Spinal cord (tissue), 10 donors: Measurements from ENCODE around the gene RAD18. TPM values are rescaled to one million over a fixed set of nuclear protein-coding genes. Genes with fewer than 3 reads are reported as not detected.

Experiments used
- DNase-seq, 6 donors: peaks; one replicate each; pipeline versions ENCODE4 v3.0.0 to v3.0.0-alpha.2; 2013 to 2015; ENCODE audit warnings: low spot score in 6 of 6, low read depth in 4 of 6
- H3K27ac ChIP-seq: one replicate; pipeline ENCODE4 v1.5.1; 2013; ENCODE audit warnings: low read depth, low read length, control low read depth
- H3K27me3 ChIP-seq: one replicate; pipeline ENCODE4 v1.6.1; 2013; ENCODE audit warnings: low read length; ENCODE audit not compliant: control insufficient read depth, insufficient read depth
- H3K36me3 ChIP-seq: one replicate; pipeline ENCODE4 v1.6.1; 2013; ENCODE audit warnings: low read length; ENCODE audit not compliant: control insufficient read depth, insufficient read depth
- H3K4me1 ChIP-seq: one replicate; pipeline ENCODE4 v1.6.1; 2013; ENCODE audit warnings: low read length; ENCODE audit not compliant: control insufficient read depth, insufficient read depth
- H3K4me3 ChIP-seq: one replicate; pipeline ENCODE4 v1.5.1; 2013; ENCODE audit warnings: low read depth, low read length, control low read depth
- H3K9me3 ChIP-seq: one replicate; pipeline ENCODE4 v1.6.1; 2013; ENCODE audit warnings: low read length; ENCODE audit not compliant: control insufficient read depth, insufficient read depth
- WGBS: methylation state at CpG from one replicate; pipeline ENCODE4 v1.1.5; 2013; ENCODE audit warnings: missing lambda C conversion rate; ENCODE audit not compliant: insufficient coverage; 5-methylcytosine and 5-hydroxymethylcytosine counted together
- polyA plus RNA-seq, 2 donors: library from polyadenylated mRNA; unstranded; fragments of 120-200 nt; gene quantifications; one replicate each; pipeline ENCODE4 v1.2.1, GENCODE V29; 2013; ENCODE audit not compliant: insufficient read length in 2 of 2
- total RNA-seq, 2 donors: library from RNA; depleted of rRNA in 1 of 2; stranded (reverse); fragments of 120-200 nt in 1 of 2; fragments of >200 nt in 1 of 2; gene quantifications; one replicate each; pipeline versions ENCODE4 v1.2.3 to v1.2.4, GENCODE V29; 2013 to 2014
- donor health status: healthy.

RAD18 gene
- total and polyA plus RNA-seq, 4 donors: 5.2 to 19.1 (median 8.8) TPM

DNA sequence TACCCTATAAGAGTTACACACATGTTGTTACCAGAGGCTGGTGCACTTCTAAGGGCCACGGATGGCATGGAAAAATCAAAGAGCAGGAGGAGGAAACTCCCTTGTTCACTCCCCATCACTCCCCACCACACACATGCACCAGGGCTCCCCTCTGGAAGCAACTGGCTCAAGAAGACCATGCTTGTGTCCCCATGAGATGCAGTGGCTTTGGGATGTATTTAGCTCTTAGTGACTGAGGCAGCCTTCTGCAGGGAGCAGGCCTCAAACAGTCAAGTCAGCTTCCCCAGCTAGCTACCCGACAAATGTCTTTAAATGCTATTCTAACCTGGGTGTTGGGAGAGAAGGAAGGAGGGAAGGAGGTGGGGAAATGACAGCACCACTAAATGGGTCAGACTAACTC is 32.9 kb upstream of the RAD18 start:
- Histone ChIP-seq H3K4me3 (no peak overlapping the region), H3K27ac (no peak overlapping the region), H3K4me1 (peaks cover 5% of the 10 kb centered on the region), H3K27me3 (no peaks in the 10 kb centered on the region), H3K36me3 (peaks cover 54% of the 10 kb centered on the region), H3K9me3 (no peaks in the 10 kb centered on the region)
- no CpG with 5 or more reads among the region's 2 CpGs for WGBS
- DNase-seq: no peak

- peaks cover 15% of the 10 kb centered on the region for H3K4me1 ChIP-seq
- no peak for DNase-seq
- H3K4me3 ChIP-seq: no peak overlapping the region
- H3K9me3 ChIP-seq: no peaks in the 10 kb centered on the region
- H3K36me3 ChIP-seq: peaks cover 59% of the 10 kb centered on the region
- 95% methylated on average over 13 of the region's 15 CpGs for WGBS
- H3K27ac ChIP-seq: no peak overlapping the region
- H3K27me3 ChIP-seq: no peaks in the 10 kb centered on the region
Measured at GRCh38 chr3:8994226-8994625, 31.0 kb upstream of the RAD18 start.

GRCh38 chr3:8993331-8993730 is 30.1 kb upstream of the RAD18 start:
- H3K4me3 ChIP-seq: no peak overlapping the region
- DNase-seq: no peak
- peaks cover 24% of the 10 kb centered on the region for H3K4me1 ChIP-seq
- WGBS: 100% methylated on average over 3 of the region's 5 CpGs
- no peaks in the 10 kb centered on the region for H3K27me3 ChIP-seq
- H3K27ac ChIP-seq: no peak overlapping the region
- H3K9me3 ChIP-seq: no peaks in the 10 kb centered on the region
- peaks cover 56% of the 10 kb centered on the region for H3K36me3 ChIP-seq

- Histone ChIP-seq H3K27ac (no peak overlapping the region), H3K36me3 (peaks cover 54% of the 10 kb centered on the region), H3K9me3 (no peaks in the 10 kb centered on the region), H3K4me3 (no peak overlapping the region), H3K4me1 (peaks cover 29% of the 10 kb centered on the region), H3K27me3 (no peaks in the 10 kb centered on the region)
- WGBS: 74% methylated on average over 9 of the region's 11 CpGs
- DNase-seq: no peak
Measured at GRCh38 chr3:8992854-8993253, 29.6 kb upstream of the RAD18 start.

DNA sequence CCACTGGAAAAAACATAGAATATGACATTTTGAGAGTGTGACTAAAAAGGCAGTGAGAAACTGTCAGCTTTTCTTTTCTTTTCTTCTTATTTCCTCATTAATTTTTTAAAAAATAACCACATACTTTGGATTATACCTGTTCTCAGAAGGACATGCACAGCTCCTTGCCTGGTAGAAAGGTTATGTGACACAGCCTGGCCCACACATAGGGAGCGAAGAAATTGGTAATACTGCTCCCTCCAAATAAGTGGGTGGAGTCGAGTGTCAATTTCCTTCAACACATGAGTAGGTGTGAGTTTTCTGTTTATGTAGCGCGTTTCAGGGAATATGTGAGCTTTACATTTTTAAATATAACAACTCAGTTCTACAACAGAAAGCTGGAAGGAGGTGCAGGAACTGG is 28.9 kb upstream of the RAD18 start:
- no CpG with 5 or more reads among the region's 4 CpGs for WGBS
- H3K36me3 ChIP-seq: peaks cover 58% of the 10 kb centered on the region
- peaks cover 33% of the 10 kb centered on the region for H3K4me1 ChIP-seq
- H3K27ac ChIP-seq: no peak overlapping the region
- DNase-seq: no peak
- no peaks in the 10 kb centered on the region for H3K9me3 ChIP-seq
- no peak overlapping the region for H3K4me3 ChIP-seq
- no peaks in the 10 kb centered on the region for H3K27me3 ChIP-seq

- peaks cover 59% of the 10 kb centered on the region for H3K36me3 ChIP-seq
- DNase-seq: peak in 3 of 6 donors; percentile 17 to 80 (median 61)
- H3K9me3 ChIP-seq: no peaks in the 10 kb centered on the region
- H3K4me1 ChIP-seq: peaks cover 29% of the 10 kb centered on the region
- H3K27me3 ChIP-seq: no peaks in the 10 kb centered on the region
- H3K27ac ChIP-seq: no peak overlapping the region
- 93% methylated on average over 34 of the region's 36 CpGs for WGBS
- no peak overlapping the region for H3K4me3 ChIP-seq
Measured at GRCh38 chr3:8990266-8991215, 27.3 kb upstream of the RAD18 start.

DNA sequence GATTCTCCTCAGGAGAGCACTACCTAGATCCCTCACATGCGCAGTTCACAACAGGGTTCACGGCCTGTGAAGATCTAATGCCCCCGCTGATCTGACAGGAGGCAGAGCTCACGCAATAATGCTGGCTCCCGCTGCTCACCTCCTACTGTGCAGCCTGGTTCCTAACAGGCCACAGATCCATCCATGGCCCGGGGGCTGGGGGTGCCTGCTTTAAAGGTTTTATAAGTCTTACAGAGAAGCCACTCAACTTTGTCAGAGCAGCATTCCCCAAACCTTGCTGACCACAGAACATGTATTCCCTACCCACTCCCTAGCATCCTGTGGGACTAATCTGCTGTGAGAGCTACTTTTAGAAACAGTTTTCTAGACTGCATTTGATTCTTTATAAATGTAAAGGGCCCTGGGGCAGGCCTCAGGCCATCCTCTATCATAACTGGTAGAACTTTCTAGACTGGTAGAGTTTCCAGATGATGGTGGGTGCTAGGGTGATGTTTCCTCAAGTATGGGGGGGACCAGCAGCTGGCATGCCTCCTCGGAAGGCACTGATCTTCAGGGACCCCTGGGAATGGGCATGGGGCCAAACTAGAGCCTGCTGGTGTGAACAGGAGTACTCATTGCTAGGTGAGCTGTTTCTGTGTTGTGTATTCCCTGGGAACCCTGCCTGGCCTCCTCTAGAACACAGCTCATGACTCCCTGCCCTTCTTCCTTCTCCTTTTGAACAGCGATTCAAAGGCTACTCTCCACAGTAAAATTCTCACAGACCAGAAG is 25.7 kb upstream of the RAD18 start:
- H3K4me3 ChIP-seq: no peak overlapping the region
- H3K27me3 ChIP-seq: no peaks in the 10 kb centered on the region
- WGBS: 45% methylated on average over 6 of the region's 8 CpGs
- H3K27ac ChIP-seq: no peak overlapping the region
- peak in 1 of 6 donors; percentile 28 for DNase-seq
- H3K9me3 ChIP-seq: no peaks in the 10 kb centered on the region
- peaks cover 29% of the 10 kb centered on the region for H3K4me1 ChIP-seq
- H3K36me3 ChIP-seq: peaks cover 60% of the 10 kb centered on the region

GRCh38 chr3:8988384-8988655 is 25.0 kb upstream of the RAD18 start:
- H3K9me3 ChIP-seq: no peaks in the 10 kb centered on the region
- H3K27ac ChIP-seq: no peak overlapping the region
- H3K36me3 ChIP-seq: peaks cover 58% of the 10 kb centered on the region
- no peak for DNase-seq
- H3K27me3 ChIP-seq: no peaks in the 10 kb centered on the region
- peaks cover 29% of the 10 kb centered on the region for H3K4me1 ChIP-seq
- no peak overlapping the region for H3K4me3 ChIP-seq
- WGBS: 52% methylated on average over 2 of the region's 2 CpGs

DNA sequence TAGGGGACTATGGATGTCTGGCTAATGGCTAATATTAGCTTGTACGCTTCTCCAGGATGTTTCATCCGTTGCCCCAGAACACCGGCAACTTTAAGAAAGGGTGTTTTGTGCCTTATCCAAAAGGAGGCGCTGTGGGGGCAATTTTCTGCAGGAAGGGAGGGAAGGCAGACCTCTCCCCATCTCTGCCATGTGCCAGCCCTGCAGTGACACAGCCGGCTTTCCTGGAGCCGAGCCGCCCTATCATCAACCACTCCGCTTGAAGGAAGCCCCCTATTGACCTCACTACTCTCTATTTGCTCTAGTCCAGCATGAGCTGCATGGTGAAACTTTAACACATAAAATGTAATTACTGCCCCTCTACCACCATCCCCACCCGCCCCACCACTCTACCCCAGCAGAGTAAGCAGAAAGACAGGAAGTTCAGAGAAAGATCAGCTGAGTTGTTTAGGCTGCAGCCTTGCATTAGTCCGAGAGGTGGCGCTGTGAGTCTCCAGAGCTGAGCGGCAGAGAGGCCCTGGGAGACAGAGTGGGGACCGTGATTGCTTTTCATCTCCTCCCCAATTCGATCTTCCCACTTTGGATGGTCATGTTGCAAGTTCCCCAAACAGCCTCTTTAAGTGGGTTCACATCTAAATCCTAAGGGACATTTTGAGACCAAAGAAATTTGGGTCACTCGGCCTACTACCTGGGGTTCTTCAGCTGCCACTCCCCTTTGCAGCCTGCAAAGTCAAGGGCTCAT is 24.5 kb upstream of the RAD18 start:
- Histone ChIP-seq H3K4me1 (peaks cover 29% of the 10 kb centered on the region), H3K27ac (no peak overlapping the region), H3K36me3 (peaks cover 53% of the 10 kb centered on the region), H3K9me3 (no peaks in the 10 kb centered on the region), H3K4me3 (no peak overlapping the region), H3K27me3 (no peaks in the 10 kb centered on the region)
- WGBS: 30% methylated on average over 14 of the region's 15 CpGs
- peak in 5 of 6 donors; percentile 36 to 92 (median 48) for DNase-seq
